A673 (cell line): ENCODE results near the gene PPP6R2. TPM values are rescaled to one million over a fixed set of nuclear protein-coding genes. Genes with fewer than 3 reads are reported as not detected.

Experiments used
- BruUV-seq: library from RNA; stranded (reverse); fragments of 400-500 nt; replicated peaks from 2 replicates; lab custom pipeline; 2021; lab: Mats Ljungman, UMichigan
- CTCF ChIA-PET: fragments of 300-600 bp; sonication (Branson Sonifier 250); formaldehyde crosslinking; loops from one replicate; lab custom pipeline; 2022; ENCODE audit warnings: antibody characterized with exemption; lab: Charles Lee
- POLR2A ChIA-PET: fragments of 300-600 bp; sonication (Branson Sonifier 250); formaldehyde crosslinking; loops from one replicate; lab custom pipeline; 2022; ENCODE audit warnings: antibody characterized with exemption; ENCODE audit not compliant: low non-redundant PET; lab: Charles Lee
- DNase-seq: peaks from one replicate; pipeline ENCODE4 v3.0.0-alpha.2; 2015; ENCODE audit warnings: low spot score
- H3K27ac ChIP-seq: fragments of 200-600 bp; sonication (generic); 2 replicates; pipeline ENCODE4 v1.5.1; 2016; ENCODE audit warnings: mixed run types, low read depth, mild to moderate bottlenecking, mixed read lengths, antibody characterized with exemption, low read length; ENCODE audit not compliant: poor library complexity, severe bottlenecking
- H3K27me3 ChIP-seq: fragments of 200-600 bp; sonication (generic); replicated peaks from 2 replicates; pipeline ENCODE4 v1.6.1; 2017; ENCODE audit warnings: mixed run types, low read depth, mild to moderate bottlenecking, mixed read lengths, antibody characterized with exemption, low read length; ENCODE audit not compliant: insufficient read depth, poor library complexity
- H3K36me3 ChIP-seq: fragments of 200-600 bp; sonication (generic); 2 replicates; pipeline ENCODE4 v1.6.1; 2016; ENCODE audit warnings: mixed run types, mild to moderate bottlenecking, mixed read lengths, antibody characterized with exemption, low read length; ENCODE audit not compliant: insufficient read depth, poor library complexity, severe bottlenecking
- H3K4me1 ChIP-seq: fragments of 200-600 bp; sonication (generic); 2 replicates; pipeline ENCODE4 v1.6.1; 2017; ENCODE audit warnings: mixed run types, mild to moderate bottlenecking, mixed read lengths, antibody characterized with exemption, low read length; ENCODE audit not compliant: insufficient read depth, poor library complexity, severe bottlenecking
- H3K4me3 ChIP-seq: fragments of 200-600 bp; sonication (generic); 2 replicates; pipeline ENCODE4 v1.5.1; 2016; ENCODE audit warnings: low read depth, mixed run types, mild to moderate bottlenecking, mixed read lengths, low read length; ENCODE audit not compliant: poor library complexity, severe bottlenecking
- H3K9me3 ChIP-seq: fragments of 200-600 bp; sonication (generic); 2 replicates; pipeline ENCODE4 v1.6.1; 2016; ENCODE audit warnings: mixed run types, low read depth, mild to moderate bottlenecking, mixed read lengths, antibody characterized with exemption, low read length; ENCODE audit not compliant: poor library complexity, severe bottlenecking
- CTCF ChIP-seq: fragments of 300-800, 200-600 bp; sonication (generic); conservative IDR thresholded peaks from 2 replicates; pipeline ENCODE4 v1.5.1; 2017; ENCODE audit warnings: low read depth, mild to moderate bottlenecking, antibody characterized with exemption, low read length, moderate library complexity, mixed read lengths
- EZH2 ChIP-seq: fragments of 200-600 bp; sonication (generic); IDR thresholded peaks from 2 replicates; pipeline ENCODE4 v1.6.1; 2017; ENCODE audit warnings: borderline replicate concordance, low read depth, mild to moderate bottlenecking, mixed read lengths, antibody characterized with exemption, low read length; ENCODE audit not compliant: poor library complexity, severe bottlenecking
- intact Hi-C: fragments of 100-400 bp; cut with micrococcal nuclease; formaldehyde crosslinking; loops from one replicate; pipeline ENCODE4 v1.10.0; 2022; ENCODE audit not compliant: unreplicated experiment
- total RNA-seq: library from RNA; stranded (reverse); gene quantifications from 2 replicates; pipeline ENCODE4 v1.2.3, GENCODE V29; 2021

Gene PPP6R2
- total RNA-seq, 1 experiment from 2014 or later = 64.6 TPM

GRCh38 chr22:50436015-50436830, 93.1 kb downstream of the PPP6R2 start:
- BruUV-seq = no TSS peak
- no peak for DNase-seq
- H3K36me3 ChIP-seq = peaks cover 62% of the 10 kb centered on the region
- TF ChIP-seq EZH2 (no peak), CTCF (no peak)
- ChIA-PET POLR2A (no interaction called here), CTCF (no interaction called here)
- intact Hi-C loops = no loop called here
- H3K4me3 ChIP-seq = no peak overlapping the region
- no peaks in the 10 kb centered on the region for H3K27me3 ChIP-seq
- H3K9me3 ChIP-seq = no peaks in the 10 kb centered on the region
- no peak overlapping the region for H3K27ac ChIP-seq
- no peaks in the 10 kb centered on the region for H3K4me1 ChIP-seq

GRCh38 chr22:50436841-50437341, 93.8 kb downstream of the PPP6R2 start:
- H3K27me3 ChIP-seq = no peaks in the 10 kb centered on the region
- intact Hi-C loops = no loop called here
- POLR2A ChIA-PET = no interaction called here
- DNase-seq = no peak
- H3K27ac ChIP-seq = no peak overlapping the region
- H3K36me3 ChIP-seq = peaks cover 55% of the 10 kb centered on the region
- no peaks in the 10 kb centered on the region for H3K4me1 ChIP-seq
- CTCF ChIA-PET = no interaction called here
- no TSS peak for BruUV-seq
- H3K4me3 ChIP-seq = no peak overlapping the region
- no peak for TF ChIP-seq EZH2
- no peak for TF ChIP-seq CTCF
- H3K9me3 ChIP-seq = no peaks in the 10 kb centered on the region

- no TSS peak for BruUV-seq
- intact Hi-C loops = no loop called here
- TF ChIP-seq CTCF = no peak
- no peak for DNase-seq
- no peak overlapping the region for H3K4me3 ChIP-seq
- no peaks in the 10 kb centered on the region for H3K27me3 ChIP-seq
- H3K9me3 ChIP-seq = no peaks in the 10 kb centered on the region
- ChIA-PET POLR2A (no interaction called here), CTCF (interaction anchor here (0.6 kb wide), 1 partner anchor 353 kb away, joined by 3 read pairs; no protein-coding TSS in a partner anchor)
- peaks cover 52% of the 10 kb centered on the region for H3K36me3 ChIP-seq
- H3K27ac ChIP-seq = no peak overlapping the region
- H3K4me1 ChIP-seq = no peaks in the 10 kb centered on the region
These were observed 94.6 kb downstream of the PPP6R2 start for GRCh38 chr22:50437511-50438304.
